ENCODE results near the gene STRADA.

GRCh38 chr17:63695889-63696288, 45.7 kb downstream of the STRADA start:
- TF ChIP-seq ZSCAN32 (CRISPR knock-in tag; IDR thresholded peaks at IDR 0.05) (no peak), SNRNP70 (optimal IDR thresholded peaks at IDR 0.05; ENCODE audit: low read depth, low read length) (no peak)

All from K562 (cell line).